HEK293 (cell line): ENCODE results near the gene NEU1.

Experiments
- BCL11A ChIP-seq: fragments of 450-650 bp; formaldehyde crosslinking; IDR thresholded peaks from 2 replicates; pipeline ENCODE4 v1.5.1; 2016; ENCODE audit warnings: low read depth, missing biosample characterization, missing genetic modification characterization
- BCL11B ChIP-seq: fragments of 450-650 bp; formaldehyde crosslinking; IDR thresholded peaks from 2 replicates; pipeline ENCODE4 v1.5.1; 2016; ENCODE audit warnings: low read depth, missing biosample characterization, missing genetic modification characterization
- GLIS2 ChIP-seq: fragments of 450-650 bp; formaldehyde crosslinking; IDR thresholded peaks from 2 replicates; pipeline ENCODE4 v1.5.1; 2016; ENCODE audit warnings: missing biosample characterization, missing genetic modification characterization
- PATZ1 ChIP-seq: fragments of 450-650 bp; formaldehyde crosslinking; IDR thresholded peaks from 2 replicates; pipeline ENCODE4 v1.5.1; 2016; ENCODE audit warnings: missing biosample characterization, missing genetic modification characterization
- SALL2 ChIP-seq: fragments of 450-650 bp; formaldehyde crosslinking; IDR thresholded peaks from 2 replicates; pipeline ENCODE4 v1.5.0; 2017; ENCODE audit warnings: missing biosample characterization, mild to moderate bottlenecking, missing genetic modification characterization, borderline replicate concordance
- SCRT2 ChIP-seq: fragments of 450-650 bp; formaldehyde crosslinking; IDR thresholded peaks from 2 replicates; pipeline ENCODE4 v1.5.1; 2016; ENCODE audit warnings: missing biosample characterization, missing genetic modification characterization
- ZBTB10 ChIP-seq: fragments of 450-650 bp; formaldehyde crosslinking; IDR thresholded peaks from 2 replicates; pipeline ENCODE4 v1.5.1; 2016; ENCODE audit warnings: missing biosample characterization, missing genetic modification characterization
- ZBTB26 ChIP-seq: fragments of 450-650 bp; formaldehyde crosslinking; optimal IDR thresholded peaks from 2 replicates; pipeline ENCODE3; 2016; ENCODE audit warnings: missing biosample characterization, mild to moderate bottlenecking, missing genetic modification characterization
- ZBTB8A ChIP-seq: fragments of 450-650 bp; formaldehyde crosslinking; IDR thresholded peaks from 2 replicates; pipeline ENCODE4 v1.5.1; 2016; ENCODE audit warnings: missing biosample characterization, missing genetic modification characterization
- ZFHX2 ChIP-seq: fragments of 450-650 bp; formaldehyde crosslinking; conservative IDR thresholded peaks from 2 replicates; pipeline ENCODE4 v1.5.1; 2016; ENCODE audit warnings: missing biosample characterization, missing genetic modification characterization
- ZFP69B ChIP-seq: fragments of 450-650 bp; formaldehyde crosslinking; IDR thresholded peaks from 2 replicates; pipeline ENCODE4 v1.5.1; 2016; ENCODE audit warnings: missing biosample characterization, missing genetic modification characterization
- ZIC2 ChIP-seq: fragments of 450-650 bp; formaldehyde crosslinking; IDR thresholded peaks from 2 replicates; pipeline ENCODE4 v1.5.1; 2016; ENCODE audit warnings: missing biosample characterization, missing genetic modification characterization
- ZNF169 ChIP-seq: fragments of 450-650 bp; formaldehyde crosslinking; IDR thresholded peaks from 2 replicates; pipeline ENCODE4 v1.5.1; 2016; ENCODE audit warnings: missing biosample characterization, missing genetic modification characterization
- ZNF350 ChIP-seq: fragments of 450-650 bp; formaldehyde crosslinking; IDR thresholded peaks from 2 replicates; pipeline ENCODE4 v1.5.0; 2017; ENCODE audit warnings: missing biosample characterization, mild to moderate bottlenecking, missing genetic modification characterization
- ZNF354C ChIP-seq: fragments of 450-650 bp; formaldehyde crosslinking; IDR thresholded peaks from 2 replicates; pipeline ENCODE4 v1.5.1; 2016; ENCODE audit warnings: missing biosample characterization, missing genetic modification characterization, low read depth, borderline replicate concordance
- ZNF366 ChIP-seq: fragments of 450-650 bp; formaldehyde crosslinking; conservative IDR thresholded peaks from 2 replicates; pipeline ENCODE4 v1.5.1; 2016; ENCODE audit warnings: missing biosample characterization, missing genetic modification characterization
- ZNF513 ChIP-seq: fragments of 450-650 bp; IDR thresholded peaks from 2 replicates; pipeline ENCODE4 v1.5.1; 2018; ENCODE audit warnings: missing biosample characterization, missing genetic modification characterization
- ZNF548 ChIP-seq: fragments of 450-650 bp; formaldehyde crosslinking; IDR thresholded peaks from 2 replicates; pipeline ENCODE4 v1.5.1; 2016; ENCODE audit warnings: missing biosample characterization, missing genetic modification characterization
- ZNF561 ChIP-seq: fragments of 450-650 bp; IDR thresholded peaks from 2 replicates; pipeline ENCODE4 v1.5.1; 2018; ENCODE audit warnings: missing biosample characterization, missing genetic modification characterization, borderline replicate concordance
- ZNF624 ChIP-seq: fragments of 450-650 bp; formaldehyde crosslinking; IDR thresholded peaks from 2 replicates; pipeline ENCODE4 v1.5.1; 2017; ENCODE audit warnings: missing biosample characterization, missing genetic modification characterization
- ZNF639 ChIP-seq: fragments of 450-650 bp; formaldehyde crosslinking; IDR thresholded peaks from 2 replicates; pipeline ENCODE4 v1.5.1; 2016; ENCODE audit warnings: missing biosample characterization, missing genetic modification characterization
- ZNF645 ChIP-seq: fragments of 450-650 bp; formaldehyde crosslinking; IDR thresholded peaks from 2 replicates; pipeline ENCODE4; 2016; ENCODE audit warnings: missing biosample characterization, missing genetic modification characterization
- ZNF660 ChIP-seq: fragments of 450-650 bp; IDR thresholded peaks from 2 replicates; pipeline ENCODE4 v1.5.1; 2018; ENCODE audit warnings: missing biosample characterization, mild to moderate bottlenecking, missing genetic modification characterization
- ZNF830 ChIP-seq: fragments of 450-650 bp; IDR thresholded peaks from 2 replicates; pipeline ENCODE4 v1.5.0; 2018; ENCODE audit warnings: missing biosample characterization, missing genetic modification characterization, low read depth, mild to moderate bottlenecking, moderate library complexity

Gene NEU1

GRCh38 chr6:31862344-31863235 lies at the start of gene NEU1 (continued):
- TF ChIP-seq GLIS2 (tag by site-specific recombination) = peak; percentile 92
- no peak for TF ChIP-seq ZNF513 (tag by site-specific recombination)
- peak; percentile 26; the same call in 1 of the 2 replicates for TF ChIP-seq PATZ1 (tag by site-specific recombination)
- TF ChIP-seq ZFHX2 (tag by site-specific recombination) = peak; percentile 19; the same call in 1 of the 2 replicates
- TF ChIP-seq SCRT2 = no peak
- TF ChIP-seq ZNF660 (tag by site-specific recombination) = peak; percentile 51
- peak; percentile 58 for TF ChIP-seq ZBTB26
- no peak for TF ChIP-seq BCL11A
- peak; percentile 81 for TF ChIP-seq ZBTB10 (tag by site-specific recombination)
- TF ChIP-seq ZNF169 (tag by site-specific recombination) = 0 out of 2 replicates have a peak, but pooled peaks have one; percentile 19
- no peak for TF ChIP-seq ZBTB8A (tag by site-specific recombination)
- no peak for TF ChIP-seq ZNF624 (tag by site-specific recombination)
- TF ChIP-seq ZNF350 (tag by site-specific recombination) = no peak
- no peak for TF ChIP-seq ZNF366 (tag by site-specific recombination)
- peak; percentile 50; the same call in 1 of the 2 replicates for TF ChIP-seq ZNF561 (tag by site-specific recombination)
- 0 out of 2 replicates have a peak, but pooled peaks have one; percentile 42 for TF ChIP-seq ZNF639 (tag by site-specific recombination)
- TF ChIP-seq ZNF830 (tag by site-specific recombination) = no peak
- no peak for TF ChIP-seq ZNF645 (tag by site-specific recombination)
- no peak for TF ChIP-seq ZNF354C
- peak; percentile 75 for TF ChIP-seq ZNF548 (tag by site-specific recombination)
- no peak for TF ChIP-seq SALL2 (tag by site-specific recombination)
- TF ChIP-seq ZFP69B (tag by site-specific recombination) = peak; percentile 76
- TF ChIP-seq BCL11B (tag by site-specific recombination) = peak; percentile 67; the same call in 1 of the 2 replicates
- peak; percentile 81 for TF ChIP-seq ZIC2 (tag by site-specific recombination)
